NCI-H1694 (cell line): ENCODE measurements around the gene NECTIN2.
"Not testable (repeated sequence)": the region's sequence is repeated elsewhere in the genome, so short reads cannot be mapped to it uniquely, and the experiment has no call there.

Experiments
- DNase-seq: peaks from one replicate; lab custom pipeline; 2025; lab: John Stamatoyannopoulos, UW

The NECTIN2 gene

GRCh38 chr19:44851427-44851826, 5.3 kb downstream of the NECTIN2 start:
- no peak for DNase-seq

- no peak for DNase-seq
Observed at GRCh38 chr19:44855606-44856005, 9.5 kb downstream of the NECTIN2 start.

- DNase-seq = no peak
Observed at GRCh38 chr19:44856421-44857083, 10.5 kb downstream of the NECTIN2 start.

- DNase-seq = no peak
Observed at GRCh38 chr19:44857837-44858236, 11.7 kb downstream of the NECTIN2 start.

GRCh38 chr19:44861576-44861975, 15.5 kb downstream of the NECTIN2 start:
- not testable (repeated sequence) for DNase-seq

GRCh38 chr19:44863990-44864389, 17.9 kb downstream of the NECTIN2 start:
- no peak for DNase-seq

GRCh38 chr19:44865196-44865767, 19.2 kb downstream of the NECTIN2 start:
- DNase-seq = no peak

GRCh38 chr19:44866664-44867063, 20.6 kb downstream of the NECTIN2 start:
- DNase-seq = no peak

GRCh38 chr19:44867578-44867977, 21.5 kb downstream of the NECTIN2 start:
- no peak for DNase-seq

GRCh38 chr19:44869733-44870470, 23.8 kb downstream of the NECTIN2 start:
- no peak for DNase-seq

GRCh38 chr19:44871809-44872208, 25.7 kb downstream of the NECTIN2 start:
- no peak for DNase-seq

GRCh38 chr19:44872661-44873060, 26.6 kb downstream of the NECTIN2 start:
- DNase-seq = no peak

- no peak for DNase-seq
Observed at GRCh38 chr19:44874317-44874716, 28.2 kb downstream of the NECTIN2 start.

GRCh38 chr19:44875666-44876451, 29.8 kb downstream of the NECTIN2 start:
- DNase-seq = no peak

- DNase-seq = no peak
Observed at GRCh38 chr19:44876930-44877535, 30.9 kb downstream of the NECTIN2 start.

GRCh38 chr19:44878120-44878865, 32.2 kb downstream of the NECTIN2 start:
- no peak for DNase-seq

GRCh38 chr19:44879309-44880065, 33.4 kb downstream of the NECTIN2 start:
- DNase-seq = no peak

- DNase-seq = no peak
Observed at GRCh38 chr19:44882063-44882462, 36.0 kb downstream of the NECTIN2 start.

- DNase-seq = not testable (repeated sequence)
Observed at GRCh38 chr19:44882619-44883397, 36.7 kb downstream of the NECTIN2 start.

- no peak for DNase-seq
Observed at GRCh38 chr19:44883922-44884321, 37.8 kb downstream of the NECTIN2 start.
